ENCODE measurements around the gene MAP3K4. TPM values are rescaled to one million over a fixed set of nuclear protein-coding genes. Genes with fewer than 3 reads are reported as not detected.

MAP3K4 gene
- total and polyA plus RNA-seq, 5 donors, result 11.8 to 42.3 (median 29.9) TPM

- DNase-seq (no peak), ATAC-seq (no peak)
- no peaks in the 10 kb centered on the region for H3K27me3 ChIP-seq (ENCODE audit: control insufficient read depth, insufficient read depth)
- intact Hi-C loops (cut with DNase I), result no loop called here
- H3K9me3 ChIP-seq (ENCODE audit: control insufficient read depth, low read length), result no peaks in the 10 kb centered on the region
- H3K4me1 ChIP-seq (ENCODE audit: control insufficient read depth, insufficient read depth, low read length), result no peaks in the 10 kb centered on the region
- H3K27ac ChIP-seq (ENCODE audit: low read length), result no peak overlapping the region
- no peak overlapping the region for H3K4me3 ChIP-seq (ENCODE audit: low read length)
- 80% methylated on average over 3 of the region's 3 CpGs for WGBS
These were observed 74.9 kb downstream of the MAP3K4 start for GRCh38 chr6:161066511-161066910.

GRCh38 chr6:161067749-161068148, 76.2 kb downstream of the MAP3K4 start:
- intact Hi-C loops (cut with DNase I), result no loop called here
- H3K4me1 ChIP-seq (ENCODE audit: control insufficient read depth, insufficient read depth, low read length), result no peaks in the 10 kb centered on the region
- no peak overlapping the region for H3K4me3 ChIP-seq (ENCODE audit: low read length)
- no peaks in the 10 kb centered on the region for H3K27me3 ChIP-seq (ENCODE audit: control insufficient read depth, insufficient read depth)
- no peak for DNase-seq
- no peak for ATAC-seq
- 78% methylated on average over 3 of the region's 3 CpGs for WGBS
- no peaks in the 10 kb centered on the region for H3K9me3 ChIP-seq (ENCODE audit: control insufficient read depth, low read length)
- H3K27ac ChIP-seq (ENCODE audit: low read length), result no peak overlapping the region

GRCh38 chr6:161068321-161068741, 76.8 kb downstream of the MAP3K4 start:
- Histone ChIP-seq H3K27me3 (ENCODE audit: control insufficient read depth, insufficient read depth) (no peaks in the 10 kb centered on the region), H3K4me3 (ENCODE audit: low read length) (no peak overlapping the region), H3K27ac (ENCODE audit: low read length) (no peak overlapping the region), H3K4me1 (ENCODE audit: control insufficient read depth, insufficient read depth, low read length) (no peaks in the 10 kb centered on the region), H3K9me3 (ENCODE audit: control insufficient read depth, low read length) (no peaks in the 10 kb centered on the region)
- no peak for DNase-seq
- 67% methylated on average over 3 of the region's 3 CpGs for WGBS
- intact Hi-C loops (cut with DNase I), result no loop called here
- no peak for ATAC-seq

GRCh38 chr6:161073930-161074329, 82.4 kb downstream of the MAP3K4 start:
- no peaks in the 10 kb centered on the region for H3K27me3 ChIP-seq (ENCODE audit: control insufficient read depth, insufficient read depth)
- H3K9me3 ChIP-seq (ENCODE audit: control insufficient read depth, low read length), result no peaks in the 10 kb centered on the region
- no peak overlapping the region for H3K4me3 ChIP-seq (ENCODE audit: low read length)
- H3K27ac ChIP-seq (ENCODE audit: low read length), result no peak overlapping the region
- ATAC-seq (peak in 1 of 2 donors; percentile 39), DNase-seq (peak in 2 of 3 donors; percentile 53 to 75)
- intact Hi-C loops (cut with DNase I), result no loop called here
- H3K4me1 ChIP-seq (ENCODE audit: control insufficient read depth, insufficient read depth, low read length), result peaks cover 3% of the 10 kb centered on the region
- 63% methylated on average over 5 of the region's 5 CpGs for whole genome bisulfite sequencing

- Histone ChIP-seq H3K9me3 (ENCODE audit: control insufficient read depth, low read length) (no peaks in the 10 kb centered on the region), H3K27ac (ENCODE audit: low read length) (no peak overlapping the region), H3K4me1 (ENCODE audit: control insufficient read depth, insufficient read depth, low read length) (peaks cover 3% of the 10 kb centered on the region), H3K4me3 (ENCODE audit: low read length) (no peak overlapping the region), H3K27me3 (ENCODE audit: control insufficient read depth, insufficient read depth) (no peaks in the 10 kb centered on the region)
- 95% methylated on average over 5 of the region's 5 CpGs for WGBS
- no peak for DNase-seq
- intact Hi-C loops (cut with DNase I), result no loop called here
- peak in 1 of 2 donors; percentile 61 for ATAC-seq
These were observed 83.0 kb downstream of the MAP3K4 start for GRCh38 chr6:161074496-161075121.

- Histone ChIP-seq H3K9me3 (ENCODE audit: control insufficient read depth, low read length) (no peaks in the 10 kb centered on the region), H3K4me1 (ENCODE audit: control insufficient read depth, insufficient read depth, low read length) (peaks cover 3% of the 10 kb centered on the region), H3K4me3 (ENCODE audit: low read length) (no peak overlapping the region), H3K27me3 (ENCODE audit: control insufficient read depth, insufficient read depth) (no peaks in the 10 kb centered on the region), H3K27ac (ENCODE audit: low read length) (no peak overlapping the region)
- 58% methylated on average over 8 of the region's 8 CpGs for WGBS
- intact Hi-C loops (cut with DNase I), result no loop called here
- DNase-seq (peak in 2 of 3 donors; percentile 34 to 47), ATAC-seq (peak in 1 of 2 donors; percentile 68)
These were observed 84.7 kb downstream of the MAP3K4 start for GRCh38 chr6:161076181-161076677.

GRCh38 chr6:161079566-161080262, 88.1 kb downstream of the MAP3K4 start:
- no peaks in the 10 kb centered on the region for H3K9me3 ChIP-seq (ENCODE audit: control insufficient read depth, low read length)
- ATAC-seq (peak in 1 of 2 donors; percentile 34), DNase-seq (peak in 1 of 3 donors; percentile 19)
- no peak overlapping the region for H3K27ac ChIP-seq (ENCODE audit: low read length)
- no peaks in the 10 kb centered on the region for H3K27me3 ChIP-seq (ENCODE audit: control insufficient read depth, insufficient read depth)
- intact Hi-C loops (cut with DNase I), result no loop called here
- H3K4me3 ChIP-seq (ENCODE audit: low read length), result no peak overlapping the region
- peaks cover 2% of the 10 kb centered on the region for H3K4me1 ChIP-seq (ENCODE audit: control insufficient read depth, insufficient read depth, low read length)
- 87% methylated on average over 12 of the region's 12 CpGs for WGBS

GRCh38 chr6:161080263-161080970, 88.8 kb downstream of the MAP3K4 start:
- Histone ChIP-seq H3K27me3 (ENCODE audit: control insufficient read depth, insufficient read depth) (no peaks in the 10 kb centered on the region), H3K4me3 (ENCODE audit: low read length) (no peak overlapping the region), H3K4me1 (ENCODE audit: control insufficient read depth, insufficient read depth, low read length) (no peaks in the 10 kb centered on the region), H3K9me3 (ENCODE audit: control insufficient read depth, low read length) (no peaks in the 10 kb centered on the region), H3K27ac (ENCODE audit: low read length) (no peak overlapping the region)
- DNase-seq (no peak), ATAC-seq (no peak)
- 87% methylated on average over 12 of the region's 12 CpGs for WGBS
- intact Hi-C loops (cut with DNase I), result no loop called here

GRCh38 chr6:161082215-161082614, 90.6 kb downstream of the MAP3K4 start:
- no peaks in the 10 kb centered on the region for H3K9me3 ChIP-seq (ENCODE audit: control insufficient read depth, low read length)
- no peaks in the 10 kb centered on the region for H3K4me1 ChIP-seq (ENCODE audit: control insufficient read depth, insufficient read depth, low read length)
- 72% methylated on average over 2 of the region's 2 CpGs for WGBS
- no peaks in the 10 kb centered on the region for H3K27me3 ChIP-seq (ENCODE audit: control insufficient read depth, insufficient read depth)
- DNase-seq (no peak), ATAC-seq (no peak)
- H3K4me3 ChIP-seq (ENCODE audit: low read length), result no peak overlapping the region
- intact Hi-C loops (cut with DNase I), result no loop called here
- H3K27ac ChIP-seq (ENCODE audit: low read length), result no peak overlapping the region

GRCh38 chr6:161085246-161085645, 93.7 kb downstream of the MAP3K4 start:
- intact Hi-C loops (cut with DNase I), result no loop called here
- Histone ChIP-seq H3K9me3 (ENCODE audit: control insufficient read depth, low read length) (no peaks in the 10 kb centered on the region), H3K27ac (ENCODE audit: low read length) (no peak overlapping the region), H3K27me3 (ENCODE audit: control insufficient read depth, insufficient read depth) (no peaks in the 10 kb centered on the region), H3K4me3 (ENCODE audit: low read length) (no peak overlapping the region), H3K4me1 (ENCODE audit: control insufficient read depth, insufficient read depth, low read length) (no peaks in the 10 kb centered on the region)
- 98% methylated on average over 5 of the region's 5 CpGs for WGBS
- no peak for DNase-seq
- ATAC-seq, result no peak

Data from right cardiac atrium (tissue), 5 donors.